ENCODE data around the gene KLHL29. TPM values are rescaled to one million over a fixed set of nuclear protein-coding genes. Genes with fewer than 3 reads are reported as not detected.

KLHL29 gene
- total RNA-seq, 2 experiments from 2014 or later = 2.5 to 2.7 TPM

GRCh38 chr2:23480957-23481797 is 96.2 kb downstream of the KLHL29 start:
- Histone ChIP-seq H3K27me3 (ENCODE audit: control insufficient read depth in 1 of 2, insufficient read depth in 2 of 2, low read length in 2 of 2) (no peaks in the 10 kb centered on the region), H3K36me3 (ENCODE audit: insufficient read depth, low read length) (no peaks in the 10 kb centered on the region), H3K4me1 (ENCODE audit: insufficient read depth, low read length) (no peaks in the 10 kb centered on the region), H3K9me3 (ENCODE audit: control insufficient read depth in 1 of 2, insufficient read depth in 1 of 2, low read length in 2 of 2) (no peaks in the 10 kb centered on the region), H3K27ac (ENCODE audit: low read depth in 1 of 2, low read length in 2 of 2) (no peak overlapping the region), H3K4me3 (ENCODE audit: low read length) (no peak overlapping the region)
- DNase-seq (no peak), ATAC-seq (ENCODE audit: poor library complexity) (no peak)
- Mint-ChIP-seq H3K27ac (no peak overlapping the region), H3K4me1 (ENCODE audit: low read depth) (no peaks in the 10 kb centered on the region), H3K27me3 (peaks cover 24% of the 10 kb centered on the region), H3K4me3 (no peak overlapping the region), H3K9me3 (no peaks in the 10 kb centered on the region), H3K36me3 (ENCODE audit: low read depth) (no peaks in the 10 kb centered on the region)
- TF ChIP-seq, protein P1, sequence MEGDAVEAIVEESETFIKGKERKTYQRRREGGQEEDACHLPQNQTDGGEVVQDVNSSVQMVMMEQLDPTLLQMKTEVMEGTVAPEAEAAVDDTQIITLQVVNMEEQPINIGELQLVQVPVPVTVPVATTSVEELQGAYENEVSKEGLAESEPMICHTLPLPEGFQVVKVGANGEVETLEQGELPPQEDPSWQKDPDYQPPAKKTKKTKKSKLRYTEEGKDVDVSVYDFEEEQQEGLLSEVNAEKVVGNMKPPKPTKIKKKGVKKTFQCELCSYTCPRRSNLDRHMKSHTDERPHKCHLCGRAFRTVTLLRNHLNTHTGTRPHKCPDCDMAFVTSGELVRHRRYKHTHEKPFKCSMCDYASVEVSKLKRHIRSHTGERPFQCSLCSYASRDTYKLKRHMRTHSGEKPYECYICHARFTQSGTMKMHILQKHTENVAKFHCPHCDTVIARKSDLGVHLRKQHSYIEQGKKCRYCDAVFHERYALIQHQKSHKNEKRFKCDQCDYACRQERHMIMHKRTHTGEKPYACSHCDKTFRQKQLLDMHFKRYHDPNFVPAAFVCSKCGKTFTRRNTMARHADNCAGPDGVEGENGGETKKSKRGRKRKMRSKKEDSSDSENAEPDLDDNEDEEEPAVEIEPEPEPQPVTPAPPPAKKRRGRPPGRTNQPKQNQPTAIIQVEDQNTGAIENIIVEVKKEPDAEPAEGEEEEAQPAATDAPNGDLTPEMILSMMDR (IDR thresholded peaks at IDR 0.05) = no peak
- intact Hi-C loops (cut with DNase I, micrococcal nuclease) = no loop called here
- CTCF ChIA-PET = no interaction called here
- POLR2A ChIA-PET = no interaction called here

DNA sequence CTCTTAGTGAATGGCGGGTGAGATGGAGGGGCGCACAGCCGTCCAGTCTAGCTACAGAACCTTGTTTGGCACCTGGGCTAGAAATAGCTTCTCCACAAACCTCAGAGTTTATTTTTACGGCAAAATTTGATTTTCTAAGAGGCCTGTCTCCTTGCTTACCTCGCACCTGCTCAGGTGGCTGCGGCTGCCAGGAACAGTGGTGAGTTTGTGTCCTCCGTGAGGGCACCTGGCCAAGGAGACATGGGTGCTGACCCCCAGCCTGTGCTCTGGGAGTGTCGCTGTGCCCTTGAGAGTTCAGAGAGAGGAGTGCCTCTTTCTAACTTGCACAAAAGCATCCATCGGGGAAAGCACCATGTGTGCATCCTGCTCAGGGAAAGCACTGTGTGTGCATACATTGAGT is 97.2 kb downstream of the KLHL29 start:
- no peaks in the 10 kb centered on the region for H3K36me3 Mint-ChIP-seq (ENCODE audit: low read depth)
- no peaks in the 10 kb centered on the region for H3K4me1 ChIP-seq (ENCODE audit: insufficient read depth, low read length)
- no peaks in the 10 kb centered on the region for H3K27me3 ChIP-seq (ENCODE audit: control insufficient read depth in 1 of 2, insufficient read depth in 2 of 2, low read length in 2 of 2)
- H3K27ac ChIP-seq (ENCODE audit: low read depth in 1 of 2, low read length in 2 of 2) = no peak overlapping the region
- no peak for ATAC-seq (ENCODE audit: poor library complexity)
- H3K27ac Mint-ChIP-seq = no peak overlapping the region
- H3K9me3 Mint-ChIP-seq = no peaks in the 10 kb centered on the region
- no peak for DNase-seq
- peaks cover 19% of the 10 kb centered on the region for H3K27me3 Mint-ChIP-seq
- H3K4me3 ChIP-seq (ENCODE audit: low read length) = no peak overlapping the region
- CTCF ChIA-PET = no interaction called here
- intact Hi-C loops (cut with DNase I, micrococcal nuclease) = no loop called here
- H3K9me3 ChIP-seq (ENCODE audit: control insufficient read depth in 1 of 2, insufficient read depth in 1 of 2, low read length in 2 of 2) = no peaks in the 10 kb centered on the region
- POLR2A ChIA-PET = no interaction called here
- no peaks in the 10 kb centered on the region for H3K4me1 Mint-ChIP-seq (ENCODE audit: low read depth)
- TF ChIP-seq, protein P1 (IDR thresholded peaks at IDR 0.05) = no peak
- no peak overlapping the region for H3K4me3 Mint-ChIP-seq
- no peaks in the 10 kb centered on the region for H3K36me3 ChIP-seq (ENCODE audit: insufficient read depth, low read length)

DNA sequence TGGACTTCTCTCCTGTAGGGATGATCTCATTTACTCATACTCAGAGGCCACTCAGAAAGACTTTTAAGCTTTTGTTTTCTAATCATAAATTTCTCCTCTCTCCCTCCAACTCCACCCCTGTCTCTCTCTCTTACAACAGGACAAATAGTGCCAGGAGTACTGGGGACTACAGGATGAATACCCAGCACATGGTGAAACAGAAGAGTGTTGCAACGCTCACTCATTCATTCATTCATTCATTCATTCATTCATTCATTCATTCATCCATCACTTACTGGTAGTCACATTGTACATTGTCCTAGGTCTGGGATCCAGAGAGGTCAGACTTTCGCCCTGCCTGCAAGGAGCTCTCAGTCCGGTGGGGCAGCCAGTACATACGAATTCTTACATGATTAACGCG is 97.6 kb downstream of the KLHL29 start:
- H3K27ac ChIP-seq (ENCODE audit: low read depth in 1 of 2, low read length in 2 of 2) = no peak overlapping the region
- TF ChIP-seq, protein P1 (IDR thresholded peaks at IDR 0.05) = no peak
- intact Hi-C loops (cut with DNase I, micrococcal nuclease) = no loop called here
- no peaks in the 10 kb centered on the region for H3K36me3 ChIP-seq (ENCODE audit: insufficient read depth, low read length)
- H3K4me1 ChIP-seq (ENCODE audit: insufficient read depth, low read length) = no peaks in the 10 kb centered on the region
- Mint-ChIP-seq H3K9me3 (no peaks in the 10 kb centered on the region), H3K27ac (no peak overlapping the region), H3K27me3 (peaks cover 19% of the 10 kb centered on the region), H3K36me3 (ENCODE audit: low read depth) (no peaks in the 10 kb centered on the region), H3K4me1 (ENCODE audit: low read depth) (no peaks in the 10 kb centered on the region), H3K4me3 (no peak overlapping the region)
- DNase-seq (no peak), ATAC-seq (ENCODE audit: poor library complexity) (no peak)
- ChIA-PET POLR2A (no interaction called here), CTCF (no interaction called here)
- H3K27me3 ChIP-seq (ENCODE audit: control insufficient read depth in 1 of 2, insufficient read depth in 2 of 2, low read length in 2 of 2) = no peaks in the 10 kb centered on the region
- H3K9me3 ChIP-seq (ENCODE audit: control insufficient read depth in 1 of 2, insufficient read depth in 1 of 2, low read length in 2 of 2) = no peaks in the 10 kb centered on the region
- no peak overlapping the region for H3K4me3 ChIP-seq (ENCODE audit: low read length)
